AG04450 (cell line): ENCODE data around the gene C22orf23. TPM values are rescaled to one million over a fixed set of nuclear protein-coding genes. Genes with fewer than 3 reads are reported as not detected.

Source experiments
- CTCF ChIA-PET: fragments of 300-600, 350-600 bp; formaldehyde crosslinking; extraction: SDS; loops from one replicate; lab custom pipeline; 2022; ENCODE audit warnings: antibody characterized with exemption, inconsistent platforms; lab: Charles Lee
- POLR2A ChIA-PET: fragments of 350-600 bp; formaldehyde crosslinking; extraction: SDS; loops from one replicate; lab custom pipeline; 2021; ENCODE audit warnings: antibody characterized with exemption, inconsistent platforms; lab: Yijun Ruan, JAX
- DNase-seq: peaks from one replicate; pipeline ENCODE4 v3.0.0-alpha.2; 2011; ENCODE audit warnings: low read depth, low spot score
- H3K27ac ChIP-seq: one replicate; pipeline ENCODE4 v1.5.1; 2012; ENCODE audit warnings: low read depth, low read length, control low read depth
- H3K27me3 ChIP-seq: one replicate; pipeline ENCODE4 v1.6.0; 2012; ENCODE audit warnings: low read length; ENCODE audit not compliant: control insufficient read depth, insufficient read depth
- H3K4me3 ChIP-seq: 2 replicates; pipeline ENCODE4 v1.5.1; 2011; ENCODE audit warnings: mild to moderate bottlenecking, low read depth, low read length, control low read depth
- H3K9me3 ChIP-seq: 2 replicates; pipeline ENCODE4 v1.5.1; 2012; ENCODE audit warnings: low read length; ENCODE audit not compliant: control insufficient read depth, insufficient read depth
- CTCF ChIP-seq: IDR thresholded peaks from 2 replicates; pipeline ENCODE4 v1.5.1; 2011; ENCODE audit warnings: low read depth, low read length, control low read depth, inconsistent platforms
- polyA plus RNA-seq: library from polyadenylated mRNA; depleted of rRNA; stranded (reverse); fragments of >200 nt; gene quantifications from 2 replicates; pipeline ENCODE4 v1.2.3, GENCODE V29; 2011

C22orf23 gene
- polyA plus RNA-seq, 1 experiment: 0.55 TPM

- no peak for DNase-seq
- TF ChIP-seq CTCF: no peak
- CTCF ChIA-PET: interaction anchor here (1.0 kb wide), 1 partner anchor 38 kb away, joined by 4 read pairs; no protein-coding TSS in a partner anchor
- Histone ChIP-seq H3K27ac (no peak overlapping the region), H3K9me3 (no peaks in the 10 kb centered on the region), H3K27me3 (no peaks in the 10 kb centered on the region), H3K4me3 (no peak overlapping the region)
- POLR2A ChIA-PET: interaction anchor here (0.6 kb wide), 1 partner anchor 97 kb away, joined by 7 read pairs; no protein-coding TSS in a partner anchor
Observed at GRCh38 chr22:37971475-37972434, 18.4 kb upstream of the C22orf23 start.

GRCh38 chr22:37970864-37971263, 17.5 kb upstream of the C22orf23 start:
- Histone ChIP-seq H3K27me3 (no peaks in the 10 kb centered on the region), H3K4me3 (no peak overlapping the region), H3K27ac (no peak overlapping the region), H3K9me3 (no peaks in the 10 kb centered on the region)
- DNase-seq: no peak
- POLR2A ChIA-PET: interaction anchor here (0.6 to 0.7 kb wide), 2 partner anchors 96 to 139 kb away, joined by 4 to 7 read pairs; no protein-coding TSS in a partner anchor
- CTCF ChIA-PET: interaction anchor here (1.4 kb wide), 1 partner anchor 83 kb away, joined by 5 read pairs; no protein-coding TSS in a partner anchor
- TF ChIP-seq CTCF: no peak

GRCh38 chr22:37968452-37969251, 15.3 kb upstream of the C22orf23 start:
- no peak overlapping the region for H3K4me3 ChIP-seq
- POLR2A ChIA-PET: no interaction called here
- no peak for TF ChIP-seq CTCF
- CTCF ChIA-PET: no interaction called here
- DNase-seq: no peak
- H3K9me3 ChIP-seq: no peaks in the 10 kb centered on the region
- no peaks in the 10 kb centered on the region for H3K27me3 ChIP-seq
- H3K27ac ChIP-seq: no peak overlapping the region

- H3K4me3 ChIP-seq: no peak overlapping the region
- no peak overlapping the region for H3K27ac ChIP-seq
- POLR2A ChIA-PET: no interaction called here
- H3K9me3 ChIP-seq: no peaks in the 10 kb centered on the region
- DNase-seq: no peak
- no peaks in the 10 kb centered on the region for H3K27me3 ChIP-seq
- CTCF ChIA-PET: interaction anchor here (0.8 kb wide), 1 partner anchor 80 kb away, joined by 3 read pairs; no protein-coding TSS in a partner anchor
- TF ChIP-seq CTCF: no peak
Observed at GRCh38 chr22:37967637-37968451, 14.4 kb upstream of the C22orf23 start.
